Measurements from ENCODE around the gene PPFIA1. TPM values are rescaled to one million over a fixed set of nuclear protein-coding genes. Genes with fewer than 3 reads are reported as not detected.

Gene PPFIA1
- total and polyA plus RNA-seq, 10 of the 15 experiments (the other 5 are each of a cell fraction or from before 2014, with no cell fraction given): 5.2 to 26.2 (median 15.8) TPM

DNA sequence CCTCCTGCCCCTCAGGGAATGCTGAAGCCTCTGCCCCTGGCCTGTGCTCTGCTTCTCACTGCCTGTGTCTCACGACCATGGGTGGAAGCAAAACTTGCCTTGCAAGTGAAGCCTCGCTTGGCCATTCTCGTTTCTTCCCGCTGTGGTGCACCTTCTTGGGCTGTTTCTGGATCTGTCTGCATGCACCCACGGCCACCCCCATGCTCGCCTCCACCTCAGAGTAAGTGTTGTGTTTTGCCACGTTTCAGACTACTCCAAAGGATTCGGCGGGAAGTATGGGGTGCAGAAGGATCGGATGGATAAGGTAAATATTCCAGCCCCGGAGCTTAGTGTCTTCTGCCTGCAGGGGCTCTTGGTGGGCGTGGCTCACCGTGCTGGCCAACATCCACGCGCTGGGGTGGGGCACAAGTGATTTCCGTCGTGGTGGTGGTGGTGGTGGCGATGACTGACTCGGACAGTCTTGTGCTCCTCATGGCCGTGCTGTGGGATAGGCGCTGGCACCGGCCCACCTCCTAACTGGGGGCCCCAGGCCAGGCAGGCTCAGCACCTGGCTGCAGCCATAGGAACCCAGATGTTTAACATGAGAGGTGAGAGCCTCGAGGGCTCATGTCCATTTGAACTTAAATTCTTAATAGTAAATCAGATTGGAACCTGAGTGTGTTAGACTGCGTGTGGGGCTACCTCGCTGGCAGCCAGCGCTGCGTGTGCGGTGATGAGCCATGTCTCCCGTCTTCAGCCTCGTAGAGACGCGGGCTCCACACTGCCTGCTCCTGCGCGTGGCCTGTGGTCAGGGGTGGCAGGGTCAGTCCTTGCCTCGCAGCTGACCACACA, 152.4 kb downstream of the PPFIA1 start:
- H4K20me1 ChIP-seq (ENCODE audit: control insufficient read depth, insufficient read depth): no peaks in the 10 kb centered on the region
- no peak for ATAC-seq
- no peak overlapping the region for H3K27ac ChIP-seq (ENCODE audit: control insufficient read depth, insufficient read depth)
- BruUV-seq (replicated peaks): no TSS peak
- no peaks in the 10 kb centered on the region for H3K27me3 ChIP-seq (replicated peaks in 1 of 2; ENCODE audit: control insufficient read depth in 2 of 2, insufficient read depth in 2 of 2, low read length in 1 of 2)
- in situ Hi-C loops (cut with MboI) (no loop called here), intact Hi-C loops (cut with micrococcal nuclease; ENCODE audit: unreplicated experiment) (no loop called here)
- FAIRE-seq: no peak
- H3K4me3 ChIP-seq: no peak overlapping the region
- 88% methylated on average over 35 of the region's 35 CpGs for WGBS (ENCODE audit: insufficient coverage, insufficient replicate concordance, low lambda C conversion rate, missing lambda C conversion rate)
- H3K9me3 ChIP-seq (replicated peaks; ENCODE audit: control insufficient read depth, insufficient read depth, low read length): no peaks in the 10 kb centered on the region; the same call in 2 of the 3 replicates
- ChIA-PET POLR2A (no interaction called here), RAD21 (ENCODE audit: unreplicated experiment) (no interaction called here), SMC1A (ENCODE audit: uncharacterized antibody, unreplicated experiment) (no interaction called here), CTCF (interaction anchor here (0.6 kb wide), 1 partner anchor 190 kb away, joined by 3 read pairs; no protein-coding TSS in a partner anchor)
- no peaks in the 10 kb centered on the region; a peak in 1 of 4 replicates for H3K36me3 ChIP-seq (ENCODE audit: control insufficient read depth in 2 of 2, insufficient read depth in 2 of 2, low read length in 1 of 2)
- H3K4me1 ChIP-seq (ENCODE audit: control insufficient read depth, insufficient read depth, low read length): peaks cover 22% of the 10 kb centered on the region
- no peaks in the 10 kb centered on the region for H3K79me2 ChIP-seq (ENCODE audit: control insufficient read depth, insufficient read depth, low read length)
- no peak overlapping the region for H3K9ac ChIP-seq (ENCODE audit: control insufficient read depth, insufficient read depth, low read length)
- no peak overlapping the region for H2AFZ ChIP-seq (ENCODE audit: control insufficient read depth, low read depth, low read length)
- H3K4me2 ChIP-seq (ENCODE audit: control insufficient read depth, insufficient read depth): no peak overlapping the region
- DNase-seq (ENCODE audit: low read depth, low spot score): no peak
- TF ChIP-seq TCF3 (IDR thresholded peaks at IDR 0.05; ENCODE audit: borderline replicate concordance, insufficient read depth, low read depth, low read length) (0 out of 2 replicates have a peak, but pooled peaks have one; percentile 15), ASH2L (IDR thresholded peaks at IDR 0.05; ENCODE audit: borderline replicate concordance, low read depth) (no peak)
- TF ChIP-seq, protein P1, sequence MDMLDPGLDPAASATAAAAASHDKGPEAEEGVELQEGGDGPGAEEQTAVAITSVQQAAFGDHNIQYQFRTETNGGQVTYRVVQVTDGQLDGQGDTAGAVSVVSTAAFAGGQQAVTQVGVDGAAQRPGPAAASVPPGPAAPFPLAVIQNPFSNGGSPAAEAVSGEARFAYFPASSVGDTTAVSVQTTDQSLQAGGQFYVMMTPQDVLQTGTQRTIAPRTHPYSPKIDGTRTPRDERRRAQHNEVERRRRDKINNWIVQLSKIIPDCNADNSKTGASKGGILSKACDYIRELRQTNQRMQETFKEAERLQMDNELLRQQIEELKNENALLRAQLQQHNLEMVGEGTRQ (IDR thresholded peaks at IDR 0.05; ENCODE audit: borderline replicate concordance, low read depth, low read length): no peak

Measured in GM12878 (cell line).